K562 (cell line): Measurements from ENCODE around the gene BRAF.

Experiments used
- CHD2 ChIP-seq: IDR thresholded peaks from 2 replicates; pipeline ENCODE4 v1.6.1; 2011; ENCODE audit warnings: low read depth, low read length
- CTCF ChIP-seq, 3 experiments: IDR thresholded peaks in 2 of 3; conservative IDR thresholded peaks in 1 of 3; 2 replicates each; pipeline ENCODE4 v1.5.1; 2011 to 2012; ENCODE audit warnings: low read length in 3 of 3, mild to moderate bottlenecking in 3 of 3, control low read depth in 2 of 3, improper control_type of control experiment in 1 of 3, inconsistent platforms in 1 of 3, low read depth in 1 of 3, mixed read lengths in 1 of 3, moderate library complexity in 1 of 3; ENCODE audit not compliant: insufficient read depth in 2 of 3
- RAD51 ChIP-seq: fragments of 450-650 bp; IDR thresholded peaks from 2 replicates; pipeline ENCODE4 v1.7.1; 2016; ENCODE audit warnings: low read depth, mild to moderate bottlenecking, borderline replicate concordance
- USF2 ChIP-seq: sonication (generic); formaldehyde crosslinking; IDR thresholded peaks from 2 replicates; pipeline ENCODE4 v1.5.0; 2020; ENCODE audit warnings: missing genetic modification reagents
- YY1 ChIP-seq, 3 experiments: IDR thresholded peaks; 2 replicates each; pipeline ENCODE4 v1.6.1; 2011; ENCODE audit warnings: low read length in 2 of 3, mild to moderate bottlenecking in 2 of 3, moderate library complexity in 2 of 3, borderline replicate concordance in 1 of 3, control low read depth in 1 of 3, low read depth in 1 of 3; ENCODE audit not compliant: insufficient read depth in 3 of 3, insufficient replicate concordance in 2 of 3, control insufficient read depth in 1 of 3, insufficient read length in 1 of 3; ENCODE audit errors: extremely low read depth in 1 of 3

- TF ChIP-seq CTCF (IDR thresholded peaks at IDR 0.05 in 2 of 3, conservative IDR thresholded peaks at IDR 0.05 in 1 of 3; ENCODE audit: insufficient read depth in 2 of 3, low read depth in 1 of 3, low read length in 3 of 3) (no peak), YY1 (IDR thresholded peaks at IDR 0.05; ENCODE audit: borderline replicate concordance in 1 of 3, control insufficient read depth in 1 of 3, extremely low read depth in 1 of 3, insufficient read depth in 3 of 3, insufficient read length in 1 of 3, insufficient replicate concordance in 2 of 3, low read depth in 1 of 3, low read length in 2 of 3) (no peak), USF2 (CRISPR knock-in tag) (no peak), RAD51 (no peak), CHD2 (no peak)
These were observed 7.5 kb downstream of the BRAF start for GRCh38 chr7:140917258-140917657.
